Stimulated activated CD4-positive, alpha-beta T cell treated with anti-CD3 and anti-CD28 coated beads, TNF-alpha, amount 100 ng/mL, for 24 hours (primary cell): ENCODE data around the gene SLC8A3.

ENCODE experiments used
- DNase-seq, 3 experiments: peaks; one replicate each; pipeline ENCODE4 v3.0.0-alpha.2; 2020; ENCODE audit warnings: low read depth in 3 of 3

Gene SLC8A3

GRCh38 chr14:69997849-69998248, 190.9 kb downstream of the SLC8A3 start:
- no peak for DNase-seq

GRCh38 chr14:69996216-69996615, 192.5 kb downstream of the SLC8A3 start:
- no peak for DNase-seq
